Upper lobe of right lung (tissue), 1 donor: ENCODE measurements around the gene FEZ2. TPM values are rescaled to one million over a fixed set of nuclear protein-coding genes. Genes with fewer than 3 reads are reported as not detected.
A peak's percentile ranks its signal among the peaks of the same experiment; 100 is the strongest.

Experiments used
- ATAC-seq: fragments of 200-7000 bp; cut with Tn5 transposase; one replicate; pipeline ENCODE4 v1.9.1; 2020; ENCODE audit warnings: mild to moderate bottlenecking, moderate library complexity
- DNase-seq: peaks from one replicate; pipeline ENCODE4 v3.0.0-alpha.2; 2020
- H3K27ac ChIP-seq: fragments of 200-600 bp; one replicate; pipeline ENCODE4 v1.8.0; 2022
- H3K27me3 ChIP-seq: fragments of 200-600 bp; one replicate; pipeline ENCODE4 v1.8.0; 2022; ENCODE audit warnings: mild to moderate bottlenecking
- H3K36me3 ChIP-seq: fragments of 200-600 bp; one replicate; pipeline ENCODE4 v1.8.0; 2022
- H3K4me1 ChIP-seq: fragments of 200-600 bp; one replicate; pipeline ENCODE4 v1.8.0; 2022
- H3K4me3 ChIP-seq: fragments of 200-600 bp; one replicate; pipeline ENCODE4 v1.8.0; 2022; ENCODE audit warnings: mild to moderate bottlenecking
- H3K9me3 ChIP-seq: fragments of 200-600 bp; one replicate; pipeline ENCODE4 v1.8.0; 2022
- intact Hi-C: fragments of 100-400 bp; cut with DNase I; formaldehyde crosslinking; loops from one replicate; pipeline ENCODE4 v1.11.0; 2022
- total RNA-seq: library from RNA; stranded (reverse); fragmentation: NEBNext Ultra II Directional; extraction: Animal tissue kit (Norgen Biotek cat#: 25700); gene quantifications from one replicate; pipeline ENCODE4 v1.2.1, GENCODE V29; 2021
- TF ChIP-seq, protein P1 (sequence below): fragments of 200-600 bp; IDR thresholded peaks from one replicate; pipeline ENCODE4 v1.8.0; 2022; ENCODE audit warnings: antibody characterized with exemption
- donor health status: DM: no; HTN: yes; CAD: no; lungs with severe emphysema.

FEZ2 gene
- total RNA-seq, 1 donor from 2014 or later: 47.1 TPM

DNA sequence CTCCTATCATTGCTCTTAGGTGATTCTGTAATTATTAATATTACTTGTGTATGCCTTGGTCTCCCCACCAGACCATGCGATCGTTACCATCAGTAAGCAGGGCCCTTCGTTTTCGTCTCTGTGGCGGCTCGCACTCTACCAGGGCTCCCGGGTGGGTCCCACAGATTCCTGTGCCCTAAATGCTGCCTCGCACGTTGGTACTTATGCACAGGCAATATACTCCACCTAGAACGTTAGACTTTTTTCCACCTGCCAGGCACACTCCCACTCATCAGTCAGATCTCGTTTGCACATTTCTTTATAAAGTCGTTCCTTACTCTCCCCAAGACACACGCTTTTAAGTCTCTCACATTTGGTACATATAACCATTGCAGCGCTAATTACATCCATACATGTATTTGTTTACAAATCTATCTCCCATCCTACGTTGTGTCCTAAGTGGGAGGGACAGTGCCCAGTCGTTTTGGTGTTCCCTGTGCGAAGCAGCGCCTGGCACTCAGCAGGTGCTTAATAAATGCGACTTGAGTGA is 901 bp downstream of the FEZ2 start:
- Histone ChIP-seq H3K4me3 (peak overlapping the region; percentile 99), H3K27ac (peak overlapping the region; percentile 97), H3K4me1 (peaks cover 19% of the 10 kb centered on the region), H3K9me3 (no peaks in the 10 kb centered on the region), H3K27me3 (no peaks in the 10 kb centered on the region), H3K36me3 (no peaks in the 10 kb centered on the region)
- intact Hi-C loops: no loop called here
- TF ChIP-seq, protein P1, sequence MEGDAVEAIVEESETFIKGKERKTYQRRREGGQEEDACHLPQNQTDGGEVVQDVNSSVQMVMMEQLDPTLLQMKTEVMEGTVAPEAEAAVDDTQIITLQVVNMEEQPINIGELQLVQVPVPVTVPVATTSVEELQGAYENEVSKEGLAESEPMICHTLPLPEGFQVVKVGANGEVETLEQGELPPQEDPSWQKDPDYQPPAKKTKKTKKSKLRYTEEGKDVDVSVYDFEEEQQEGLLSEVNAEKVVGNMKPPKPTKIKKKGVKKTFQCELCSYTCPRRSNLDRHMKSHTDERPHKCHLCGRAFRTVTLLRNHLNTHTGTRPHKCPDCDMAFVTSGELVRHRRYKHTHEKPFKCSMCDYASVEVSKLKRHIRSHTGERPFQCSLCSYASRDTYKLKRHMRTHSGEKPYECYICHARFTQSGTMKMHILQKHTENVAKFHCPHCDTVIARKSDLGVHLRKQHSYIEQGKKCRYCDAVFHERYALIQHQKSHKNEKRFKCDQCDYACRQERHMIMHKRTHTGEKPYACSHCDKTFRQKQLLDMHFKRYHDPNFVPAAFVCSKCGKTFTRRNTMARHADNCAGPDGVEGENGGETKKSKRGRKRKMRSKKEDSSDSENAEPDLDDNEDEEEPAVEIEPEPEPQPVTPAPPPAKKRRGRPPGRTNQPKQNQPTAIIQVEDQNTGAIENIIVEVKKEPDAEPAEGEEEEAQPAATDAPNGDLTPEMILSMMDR: no peak
- DNase-seq (no peak), ATAC-seq (no peak)

DNA sequence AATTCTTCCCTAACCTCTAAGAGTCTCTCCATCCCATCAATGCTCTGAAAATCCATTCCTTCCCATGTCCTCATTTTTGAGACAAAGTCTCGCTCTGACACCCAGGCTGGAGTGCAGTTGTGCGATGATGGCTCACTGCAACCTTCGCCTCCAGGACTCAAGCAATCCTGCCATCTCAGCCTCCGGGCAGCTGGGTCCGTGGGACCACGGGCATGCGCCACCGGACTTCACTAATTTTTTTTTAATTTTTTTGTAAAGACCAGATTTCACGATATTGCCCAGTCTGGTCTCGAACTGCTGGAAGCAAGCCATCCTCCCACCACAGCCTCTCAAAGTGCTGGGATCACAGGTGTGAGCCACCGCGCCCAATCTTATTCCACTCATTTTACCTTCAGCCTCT is 1.6 kb downstream of the FEZ2 start:
- H3K27me3 ChIP-seq: no peaks in the 10 kb centered on the region
- no peak overlapping the region for H3K4me3 ChIP-seq
- H3K4me1 ChIP-seq: peaks cover 19% of the 10 kb centered on the region
- no peaks in the 10 kb centered on the region for H3K9me3 ChIP-seq
- H3K27ac ChIP-seq: no peak overlapping the region
- TF ChIP-seq, protein P1: no peak
- no peak for ATAC-seq
- H3K36me3 ChIP-seq: no peaks in the 10 kb centered on the region
- DNase-seq: no peak
- intact Hi-C loops: no loop called here

GRCh38 chr2:36594849-36595248 is 3.1 kb downstream of the FEZ2 start:
- DNase-seq: no peak
- TF ChIP-seq, protein P1: no peak
- ATAC-seq: no peak
- Histone ChIP-seq H3K4me1 (peaks cover 19% of the 10 kb centered on the region), H3K9me3 (no peaks in the 10 kb centered on the region), H3K36me3 (peaks cover 8% of the 10 kb centered on the region), H3K27me3 (no peaks in the 10 kb centered on the region), H3K27ac (no peak overlapping the region), H3K4me3 (no peak overlapping the region)
- intact Hi-C loops: no loop called here

- Histone ChIP-seq H3K4me3 (no peak overlapping the region), H3K27ac (no peak overlapping the region), H3K36me3 (peaks cover 46% of the 10 kb centered on the region), H3K27me3 (no peaks in the 10 kb centered on the region), H3K4me1 (no peaks in the 10 kb centered on the region), H3K9me3 (no peaks in the 10 kb centered on the region)
- DNase-seq (no peak), ATAC-seq (no peak)
- TF ChIP-seq, protein P1: no peak
- intact Hi-C loops: no loop called here
Observed at GRCh38 chr2:36589230-36589630, 8.7 kb downstream of the FEZ2 start.

DNA sequence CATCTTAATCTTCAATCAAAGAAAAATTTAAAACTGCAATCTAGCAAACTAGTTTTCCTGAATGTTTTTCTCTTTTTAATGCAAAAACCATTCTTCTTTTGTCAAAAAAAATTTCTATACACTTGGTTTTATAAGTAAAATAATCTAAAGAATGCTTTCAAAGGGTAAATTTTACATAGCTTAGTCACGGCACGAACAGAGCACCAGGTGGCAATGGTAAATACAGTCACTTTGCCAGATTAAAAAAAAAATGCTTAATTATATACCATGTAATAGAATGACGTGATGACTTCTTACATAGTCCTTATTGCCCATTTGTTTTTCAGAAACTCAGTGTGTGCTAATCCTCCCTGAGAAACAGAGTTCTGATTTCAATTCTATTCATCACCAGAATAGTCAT is 10.4 kb downstream of the FEZ2 start:
- Histone ChIP-seq H3K36me3 (peaks cover 57% of the 10 kb centered on the region), H3K4me1 (no peaks in the 10 kb centered on the region), H3K4me3 (no peak overlapping the region), H3K27ac (no peak overlapping the region), H3K27me3 (no peaks in the 10 kb centered on the region), H3K9me3 (no peaks in the 10 kb centered on the region)
- intact Hi-C loops: no loop called here
- DNase-seq (no peak), ATAC-seq (no peak)
- TF ChIP-seq, protein P1: no peak

DNA sequence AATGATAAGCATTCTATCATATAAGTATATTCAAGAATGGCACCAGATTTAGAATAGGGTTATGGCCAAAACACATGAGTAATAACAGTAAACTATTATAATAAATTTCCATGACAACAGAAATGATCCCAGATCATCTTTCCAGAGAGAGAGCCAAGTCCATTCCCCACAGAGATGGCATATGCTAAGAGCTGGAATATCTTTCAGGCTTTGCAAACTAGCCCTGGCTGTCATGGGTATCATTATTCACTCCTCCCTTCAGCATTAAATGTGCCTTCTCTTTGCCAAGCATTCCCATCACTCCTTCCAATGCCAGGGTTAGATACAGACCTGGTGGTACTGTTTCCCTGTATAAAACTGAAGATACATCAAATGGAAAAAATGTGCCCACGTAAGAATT is 10.9 kb downstream of the FEZ2 start:
- no peak overlapping the region for H3K27ac ChIP-seq
- H3K9me3 ChIP-seq: no peaks in the 10 kb centered on the region
- ATAC-seq: no peak
- TF ChIP-seq, protein P1: no peak
- H3K4me3 ChIP-seq: no peak overlapping the region
- H3K27me3 ChIP-seq: no peaks in the 10 kb centered on the region
- no peaks in the 10 kb centered on the region for H3K4me1 ChIP-seq
- intact Hi-C loops: no loop called here
- DNase-seq: no peak
- H3K36me3 ChIP-seq: peaks cover 61% of the 10 kb centered on the region
